Embryonic facial prominence (tissue), 1 donor: ENCODE data around the gene METTL15.
"Not testable (repeated sequence)": the region's sequence is repeated elsewhere in the genome, so short reads cannot be mapped to it uniquely, and the experiment has no call there.

Source experiments
- DNase-seq: peaks from one replicate; pipeline ENCODE4 v3.0.0-alpha.2; 2016; ENCODE audit errors: extremely low spot score

Gene METTL15

GRCh38 chr11:28209906-28210305, 101.7 kb downstream of the METTL15 start:
- no peak for DNase-seq

GRCh38 chr11:28222063-28222462, 113.9 kb downstream of the METTL15 start:
- not testable (repeated sequence) for DNase-seq

GRCh38 chr11:28223577-28223976, 115.4 kb downstream of the METTL15 start:
- no peak for DNase-seq

GRCh38 chr11:28223994-28224393, 115.8 kb downstream of the METTL15 start:
- no peak for DNase-seq

GRCh38 chr11:28227460-28227859, 119.3 kb downstream of the METTL15 start:
- no peak for DNase-seq

- DNase-seq: no peak
These were observed 120.2 kb downstream of the METTL15 start for GRCh38 chr11:28228196-28228895.

- no peak for DNase-seq
These were observed 123.3 kb downstream of the METTL15 start for GRCh38 chr11:28231475-28231874.

GRCh38 chr11:28232649-28233048, 124.5 kb downstream of the METTL15 start:
- no peak for DNase-seq

- no peak for DNase-seq
These were observed 133.6 kb downstream of the METTL15 start for GRCh38 chr11:28241760-28242159.

- DNase-seq: no peak
These were observed 134.4 kb downstream of the METTL15 start for GRCh38 chr11:28242596-28242995.

- no peak for DNase-seq
These were observed 134.9 kb downstream of the METTL15 start for GRCh38 chr11:28243061-28243460.

- no peak for DNase-seq
These were observed 135.4 kb downstream of the METTL15 start for GRCh38 chr11:28243581-28243980.

- DNase-seq: no peak
These were observed 136.9 kb downstream of the METTL15 start for GRCh38 chr11:28245131-28245530.

- DNase-seq: no peak
These were observed 142.0 kb downstream of the METTL15 start for GRCh38 chr11:28250192-28250591.

GRCh38 chr11:28251257-28251656, 143.1 kb downstream of the METTL15 start:
- no peak for DNase-seq

GRCh38 chr11:28257761-28258160, 149.6 kb downstream of the METTL15 start:
- no peak for DNase-seq

- no peak for DNase-seq
These were observed 151.1 kb downstream of the METTL15 start for GRCh38 chr11:28259177-28259843.

- no peak for DNase-seq
These were observed 160.7 kb downstream of the METTL15 start for GRCh38 chr11:28268925-28269324.

GRCh38 chr11:28269586-28269985, 161.4 kb downstream of the METTL15 start:
- DNase-seq: no peak

- DNase-seq: not testable (repeated sequence)
These were observed 164.1 kb downstream of the METTL15 start for GRCh38 chr11:28272247-28272646.

- DNase-seq: no peak
These were observed 166.0 kb downstream of the METTL15 start for GRCh38 chr11:28274216-28274615.

GRCh38 chr11:28284196-28284595, 176.0 kb downstream of the METTL15 start:
- no peak for DNase-seq

- no peak for DNase-seq
These were observed 181.3 kb downstream of the METTL15 start for GRCh38 chr11:28289444-28289843.
